NCI-H2171 treated with DMSO at 0.1 percent for 48 hours (cell line): ENCODE results near the gene TAF1A.
"Not testable (repeated sequence)": the region's sequence is repeated elsewhere in the genome, so short reads cannot be mapped to it uniquely, and the experiment has no call there.

Experiments used
- DNase-seq: peaks from one replicate; lab custom pipeline; 2025; lab: John Stamatoyannopoulos, UW

TAF1A gene

DNA sequence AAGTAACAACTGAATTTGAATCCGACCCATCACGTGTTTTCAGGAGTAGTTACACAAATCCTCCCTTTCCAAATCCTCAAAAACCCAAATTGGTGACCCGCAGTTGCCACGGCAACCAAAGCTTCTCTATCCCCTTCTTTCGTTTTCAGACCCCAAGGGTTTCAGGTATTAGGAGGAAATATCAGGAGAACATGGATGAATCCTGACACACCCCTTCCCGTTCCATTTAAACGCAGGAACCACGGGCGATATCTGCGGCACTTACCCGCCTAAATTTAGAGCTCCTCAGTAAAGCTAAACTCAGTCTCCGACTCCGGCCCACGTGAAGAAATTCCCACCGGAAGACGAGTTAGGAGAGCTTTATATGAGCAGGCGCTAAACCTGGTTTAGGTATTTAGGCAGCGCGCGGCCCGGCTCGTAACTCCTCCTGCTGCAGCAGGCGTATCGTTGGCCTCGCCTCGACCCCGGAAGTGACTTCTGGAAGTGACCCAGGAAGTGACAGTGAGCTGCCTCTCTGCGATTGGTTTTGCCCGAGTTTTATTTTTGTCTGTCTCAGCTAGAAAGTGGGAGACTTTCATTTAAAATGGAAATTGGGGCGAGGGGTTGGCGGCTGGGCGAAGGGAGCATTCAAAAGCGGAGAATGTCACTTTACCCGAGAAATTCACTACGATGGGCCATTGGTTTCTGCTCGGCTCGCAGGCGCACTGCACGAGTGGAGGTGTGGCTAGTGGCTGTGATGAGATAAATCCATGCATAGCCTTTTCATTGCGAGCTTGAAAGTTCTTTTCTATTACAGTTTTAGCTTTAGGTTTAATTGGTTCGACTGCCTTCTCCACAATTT lies at the start of gene TAF1A:
Gene TAF1A, minus strand, starts transcription at position 472 of the 841 bp plus-strand sequence.
- peak; percentile 94 for DNase-seq

DNA sequence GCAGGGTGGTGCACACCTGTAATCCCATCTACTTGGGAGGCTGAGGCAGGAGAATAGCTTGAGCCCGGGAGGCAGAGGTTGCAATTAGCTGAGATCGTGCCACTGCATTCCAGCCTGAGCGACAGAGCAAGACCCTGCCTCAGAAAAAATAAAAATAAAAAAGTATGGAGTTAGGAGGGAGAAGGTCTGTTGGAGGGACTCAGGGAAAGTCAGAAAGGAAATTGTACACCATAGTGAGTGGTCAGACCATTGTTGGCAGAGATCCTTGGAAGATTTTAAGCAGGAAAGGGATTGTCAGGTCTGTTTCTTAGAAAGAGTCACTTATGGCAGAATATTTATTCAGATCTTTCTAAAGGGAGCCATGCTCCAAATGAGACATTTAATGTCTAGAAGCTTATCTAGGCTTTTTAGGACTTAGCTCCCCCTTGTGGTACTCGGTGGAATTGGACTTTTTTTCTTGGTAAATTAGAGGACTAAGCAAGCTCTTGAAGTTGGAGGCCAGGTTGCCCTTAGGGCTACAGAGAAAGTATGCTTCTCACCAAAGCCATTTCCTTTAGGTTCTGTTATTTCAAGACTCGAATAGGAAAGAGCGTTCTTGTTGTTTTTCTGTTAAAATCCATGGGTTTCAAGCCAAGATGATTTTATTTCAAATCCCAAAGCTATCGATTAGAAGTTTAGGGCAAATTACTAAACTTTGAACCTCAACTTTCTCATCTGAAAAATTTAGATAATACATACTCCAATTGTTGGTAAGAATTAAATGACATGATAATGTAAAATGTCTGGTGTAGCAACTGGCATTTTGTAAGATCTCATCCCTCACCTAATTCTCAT lies 44.7 kb upstream of the TAF1A start:
- peak; percentile 81 for DNase-seq

DNA sequence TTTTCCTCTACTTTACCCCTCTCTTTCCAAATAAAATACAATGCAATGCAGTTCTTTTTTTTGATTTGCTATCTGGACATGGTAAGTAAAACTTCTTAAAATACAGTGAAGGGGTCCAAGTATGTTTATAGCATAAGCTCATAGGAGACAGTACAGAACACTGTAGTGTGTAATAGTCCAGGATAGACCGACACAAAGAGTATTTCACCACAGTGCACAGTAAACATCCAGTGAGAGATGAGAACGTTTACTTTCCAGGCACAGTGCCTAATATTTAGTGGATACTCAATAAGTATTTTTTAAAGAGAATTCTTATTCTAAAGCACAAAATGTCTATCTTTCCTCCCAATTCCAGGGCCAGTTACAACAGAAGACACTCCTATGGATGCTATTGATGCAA lies 43.0 kb upstream of the TAF1A start:
- no peak for DNase-seq

DNA sequence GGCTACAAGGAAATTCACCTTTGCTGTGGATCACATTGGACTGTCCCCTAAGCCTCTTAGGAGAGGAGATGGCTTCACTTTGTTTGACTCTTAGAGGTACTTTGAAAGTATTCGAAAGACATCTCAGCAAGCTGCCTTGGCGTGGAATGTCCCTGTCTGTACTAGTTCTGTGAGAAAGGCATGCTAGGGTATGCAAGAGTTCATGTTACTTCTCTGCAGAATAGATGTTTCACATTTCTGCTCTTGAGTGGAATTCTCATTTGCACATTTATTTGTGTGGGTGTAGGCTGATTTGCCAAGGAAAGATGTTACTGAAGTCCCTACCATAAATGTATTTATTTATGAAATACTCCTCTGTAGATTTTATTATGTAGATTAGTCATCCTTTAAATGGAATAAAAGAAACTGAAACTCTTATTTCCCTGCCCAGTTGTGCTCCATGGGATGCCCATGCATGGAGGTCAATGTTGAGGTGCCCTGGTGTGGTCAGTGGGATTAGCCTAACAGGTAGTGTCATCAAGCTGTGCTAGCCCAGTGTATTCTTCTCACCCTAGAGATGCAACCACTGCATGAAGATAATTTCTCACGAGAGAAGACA lies 42.0 kb upstream of the TAF1A start:
- DNase-seq = no peak

DNA sequence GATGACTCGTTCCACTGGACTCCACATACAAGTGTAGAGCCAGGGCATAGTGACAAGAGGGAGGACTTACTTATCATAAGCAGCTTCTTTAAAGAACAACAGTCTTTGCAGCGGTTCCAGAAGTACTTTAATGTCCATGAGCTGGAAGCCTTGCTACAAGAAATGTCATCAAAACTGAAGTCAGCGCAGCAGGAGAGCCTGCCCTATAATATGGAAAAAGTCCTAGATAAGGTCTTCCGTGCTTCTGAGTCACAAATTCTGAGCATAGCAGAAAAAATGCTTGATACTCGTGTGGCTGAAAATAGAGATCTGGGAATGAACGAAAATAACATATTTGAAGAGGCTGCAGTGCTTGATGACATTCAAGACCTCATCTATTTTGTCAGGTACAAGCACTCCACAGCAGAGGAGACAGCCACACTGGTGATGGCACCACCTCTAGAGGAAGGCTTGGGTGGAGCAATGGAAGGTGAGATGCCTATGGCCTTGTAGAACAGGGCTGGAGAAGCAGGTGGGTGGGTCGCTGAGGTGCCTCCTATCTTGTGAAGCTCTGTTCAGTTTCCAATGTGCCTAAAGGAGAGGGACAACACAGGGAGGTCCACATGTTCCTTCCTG lies 40.3 kb upstream of the TAF1A start:
- no peak for DNase-seq

DNA sequence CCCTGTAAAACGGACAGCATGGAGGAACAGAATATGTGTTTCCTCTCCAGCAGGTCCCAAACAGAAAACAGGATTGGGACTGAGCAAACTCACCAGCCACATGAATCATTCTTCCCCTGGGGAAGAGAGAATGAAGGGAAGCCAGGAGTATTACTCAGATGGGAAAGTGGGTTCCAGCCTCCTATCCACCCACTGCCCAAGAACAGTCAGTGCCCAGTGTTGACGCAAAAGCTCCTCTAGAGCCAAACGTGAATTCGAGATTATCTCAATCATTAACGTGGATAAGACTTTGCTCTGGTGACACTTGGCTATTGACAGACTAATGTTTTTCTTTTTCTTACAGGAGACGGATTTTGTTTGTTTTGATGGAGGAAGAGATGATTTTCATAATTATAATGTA lies 37.5 kb upstream of the TAF1A start:
- DNase-seq = no peak

DNA sequence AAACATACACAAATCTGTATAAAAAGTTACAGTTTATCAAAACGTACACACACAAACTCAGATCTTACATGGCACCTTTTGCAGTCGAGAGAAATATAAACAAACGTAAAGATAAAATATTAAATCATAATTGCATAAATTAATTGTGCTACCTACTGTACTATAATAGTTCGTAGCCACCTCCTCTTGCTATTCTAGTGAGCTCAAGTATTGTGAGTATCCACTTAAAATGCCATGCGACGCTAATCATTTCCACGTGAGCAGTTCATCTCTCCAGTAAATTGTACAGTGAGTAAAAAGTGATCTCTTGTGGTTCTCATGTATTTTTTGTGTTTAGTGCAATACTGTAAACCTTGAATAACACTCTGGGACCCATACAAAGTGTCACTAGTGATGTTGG lies 34.5 kb upstream of the TAF1A start:
- no peak for DNase-seq

DNA sequence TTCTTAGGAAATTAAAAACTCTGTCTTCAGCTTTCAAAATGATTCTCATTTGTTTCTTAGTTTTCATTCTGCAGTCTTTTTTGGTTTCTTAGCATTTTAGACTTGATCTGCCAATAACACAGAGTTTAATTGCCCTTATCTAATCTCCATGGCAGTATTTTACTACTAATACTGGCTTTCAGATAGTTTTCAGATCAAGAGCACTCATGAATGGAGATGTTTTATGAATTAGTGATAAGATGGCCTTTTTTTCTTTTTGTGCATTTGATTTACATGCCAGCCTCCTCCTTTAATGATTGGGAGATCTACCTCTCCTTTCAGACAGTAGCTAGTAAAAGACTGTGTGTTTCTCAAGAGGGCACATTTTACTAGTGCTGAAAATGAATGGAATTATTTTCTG lies 33.7 kb upstream of the TAF1A start:
- no peak for DNase-seq

DNA sequence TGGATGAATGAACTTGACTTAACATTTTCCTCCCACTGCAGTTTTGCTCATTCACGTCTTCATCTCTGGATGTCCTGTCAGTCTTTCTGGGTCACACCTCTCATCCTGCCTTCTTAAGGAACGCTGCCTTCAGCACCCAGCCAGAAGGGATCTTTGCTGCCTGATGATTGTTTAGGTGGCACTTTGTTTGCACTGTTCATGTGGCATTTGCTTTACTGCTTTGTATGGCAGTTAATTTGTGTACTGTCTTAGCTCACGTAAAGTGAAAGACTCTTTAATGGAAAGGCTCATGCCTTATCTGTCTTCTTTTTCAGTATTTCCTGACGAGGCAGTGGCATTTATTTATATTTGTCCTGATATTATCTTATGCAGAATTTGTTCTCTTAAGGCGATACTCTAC lies 33.0 kb upstream of the TAF1A start:
- no peak for DNase-seq

DNA sequence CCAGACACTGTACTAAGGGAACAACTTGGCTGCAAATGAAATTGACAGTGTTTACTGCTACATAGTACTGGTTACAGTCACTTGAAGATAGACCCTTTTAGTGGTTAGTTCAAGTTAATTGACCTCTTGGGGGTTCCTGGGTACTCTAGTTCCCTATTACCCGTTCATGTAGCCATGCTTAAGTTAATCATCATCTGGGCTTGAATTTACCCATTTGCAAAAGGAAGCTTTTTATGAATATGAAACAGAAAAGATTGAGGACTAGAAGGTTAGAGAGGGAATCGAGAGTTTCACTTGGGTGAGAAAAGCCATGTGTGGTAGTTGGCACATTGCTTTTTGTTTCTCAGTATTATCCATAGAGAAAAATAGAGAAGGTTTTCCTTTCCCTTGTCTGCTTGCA lies 30.8 kb upstream of the TAF1A start:
- DNase-seq = no peak

DNA sequence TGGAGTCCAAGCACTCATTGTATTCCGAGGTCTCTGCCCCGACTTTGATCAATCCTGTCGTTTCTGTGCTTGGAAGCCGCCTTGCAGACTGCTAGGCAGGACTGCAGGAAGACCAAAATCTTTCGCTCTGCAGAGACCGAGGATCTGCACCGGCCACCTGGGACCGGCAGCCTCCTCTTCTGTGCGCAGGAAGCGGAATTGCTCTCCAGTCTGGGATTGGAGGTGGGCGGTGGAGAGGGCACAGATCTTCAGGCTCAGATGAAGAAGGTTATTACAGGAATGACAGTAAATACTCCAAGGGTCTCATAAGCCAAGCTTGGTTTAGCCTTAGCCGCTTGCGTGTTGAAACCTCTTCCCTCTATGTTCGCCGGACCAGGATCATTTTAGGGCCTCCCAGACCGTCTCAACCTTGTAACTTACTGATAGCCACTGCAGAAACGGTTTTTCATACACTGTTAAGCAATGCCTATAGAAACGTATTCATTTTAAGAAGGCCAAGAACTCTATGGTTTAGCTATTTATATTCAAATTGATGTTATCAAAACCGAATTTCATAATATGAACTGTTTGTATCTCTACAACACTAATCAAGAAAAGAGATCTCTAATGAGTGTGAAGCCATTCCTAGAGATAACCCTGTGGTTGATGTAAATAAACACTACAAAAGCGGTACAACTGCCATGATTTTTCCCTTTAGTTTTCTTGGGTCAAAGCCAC lies 29.3 kb upstream of the TAF1A start:
- DNase-seq = no peak

DNA sequence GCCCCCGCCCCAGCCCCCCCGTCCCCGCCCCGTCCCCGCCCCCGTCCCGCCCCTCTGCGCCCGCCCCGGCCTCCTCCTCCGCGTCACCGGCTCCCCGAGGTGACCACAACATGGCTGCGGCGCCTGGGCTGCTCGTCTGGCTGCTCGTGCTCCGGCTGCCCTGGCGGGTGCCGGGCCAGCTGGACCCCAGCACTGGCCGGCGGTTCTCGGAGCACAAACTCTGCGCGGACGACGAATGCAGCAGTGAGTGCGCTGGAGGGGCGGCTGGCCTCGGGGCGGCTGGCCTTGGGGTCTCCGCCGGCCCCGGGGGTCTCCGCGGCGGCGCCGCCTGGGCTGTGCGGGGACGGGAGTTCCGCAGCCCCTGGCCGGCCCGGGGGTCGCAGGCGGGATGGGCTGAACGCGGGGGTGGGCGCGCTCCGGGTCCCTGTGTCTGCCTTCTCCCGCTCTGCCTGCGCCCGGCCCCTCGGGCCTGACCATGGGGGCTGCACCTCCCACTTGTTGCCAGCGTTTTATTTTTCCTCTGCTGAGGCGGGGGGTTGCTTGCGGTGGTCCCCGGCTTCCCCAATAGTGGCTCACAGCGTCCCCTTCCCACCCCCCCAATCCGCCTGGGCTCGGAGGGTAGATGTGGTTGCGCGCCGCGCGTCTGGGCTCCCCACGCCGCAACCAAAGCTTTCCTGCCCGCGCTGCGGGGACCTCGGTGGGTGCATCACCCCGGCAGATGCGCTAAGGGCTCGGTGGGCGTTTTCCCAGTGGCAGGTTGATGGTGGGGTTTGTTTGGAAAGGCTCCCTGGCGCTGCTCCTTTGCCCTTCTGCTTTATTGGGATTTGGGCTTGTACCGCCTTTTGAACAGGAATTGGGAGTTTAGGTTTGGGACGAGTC lies 28.5 kb upstream of the TAF1A start, which contains the start of gene MIA3:
Gene MIA3, plus strand, starts transcription at position 97 of the 879 bp plus-strand sequence. Its CDS starts 14 bp downstream, at position 111.
- DNase-seq = peak; percentile 72

DNA sequence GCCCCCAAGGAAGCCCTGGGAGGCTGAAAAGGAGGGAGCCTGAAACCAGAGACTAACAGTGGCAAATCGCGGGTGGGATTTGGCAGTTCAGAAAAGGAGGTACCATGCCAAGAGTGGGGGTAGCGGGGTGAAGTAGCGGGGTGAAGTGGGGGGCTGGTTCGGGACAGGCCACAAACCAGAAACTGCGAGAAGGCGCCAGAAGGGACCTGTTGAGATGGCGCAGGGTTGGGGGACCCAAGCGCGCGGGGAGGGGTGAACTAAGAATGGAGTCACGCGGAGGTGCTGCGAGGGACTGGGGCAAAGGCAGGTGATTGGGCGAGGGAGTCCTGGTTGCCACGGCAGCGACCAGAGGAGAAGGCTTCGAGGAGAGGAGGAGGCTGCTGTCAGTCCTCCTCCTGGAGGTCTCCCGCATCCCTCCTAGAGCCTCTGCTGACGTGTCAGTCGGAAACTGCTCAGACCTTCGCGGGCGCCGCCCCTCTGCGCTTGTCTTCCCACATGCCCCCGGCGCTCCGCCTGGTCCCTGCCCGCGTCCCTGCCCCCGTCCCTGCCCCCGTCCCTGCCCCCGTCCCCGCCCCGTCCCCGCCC lies 27.7 kb upstream of the TAF1A start:
- peak; percentile 97 for DNase-seq

DNA sequence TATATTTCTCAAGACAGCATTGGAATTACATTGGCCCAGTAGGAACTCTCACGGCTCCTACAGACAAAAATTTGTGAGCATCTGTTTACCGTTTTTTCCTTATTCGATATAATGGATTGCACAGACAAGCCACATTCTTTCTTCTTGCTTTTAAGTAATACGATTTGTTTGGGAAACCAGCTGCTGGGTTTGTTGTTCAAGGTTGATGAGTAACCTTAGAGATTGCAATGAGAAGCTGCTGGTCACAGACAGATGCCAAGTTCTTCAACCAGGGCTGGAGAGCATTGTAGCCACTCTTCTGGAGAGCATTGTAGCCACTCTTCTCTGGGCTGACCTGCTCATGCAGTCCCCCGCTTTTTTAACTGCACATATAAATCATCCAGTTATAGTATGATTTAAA lies 26.8 kb upstream of the TAF1A start:
- no peak for DNase-seq

DNA sequence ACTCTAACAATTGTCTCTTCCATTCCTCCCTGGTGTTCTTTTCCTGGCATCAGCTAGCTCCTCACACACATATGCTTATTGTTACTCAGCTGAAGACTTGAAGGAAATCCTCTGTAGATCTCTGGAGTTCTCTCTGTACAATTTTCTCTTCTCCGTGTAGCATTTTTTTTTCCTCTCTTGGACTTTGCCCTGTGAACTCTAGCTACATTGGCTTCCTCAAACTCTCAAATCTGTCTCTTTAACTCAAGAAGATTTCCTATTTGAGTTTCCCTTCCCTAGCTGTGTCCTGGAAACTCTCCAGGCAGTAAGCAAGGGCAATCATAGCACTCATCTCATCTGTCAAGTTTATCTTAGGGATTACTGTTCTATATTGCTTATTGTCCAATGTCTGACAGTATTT lies 23.9 kb upstream of the TAF1A start:
- no peak for DNase-seq

DNA sequence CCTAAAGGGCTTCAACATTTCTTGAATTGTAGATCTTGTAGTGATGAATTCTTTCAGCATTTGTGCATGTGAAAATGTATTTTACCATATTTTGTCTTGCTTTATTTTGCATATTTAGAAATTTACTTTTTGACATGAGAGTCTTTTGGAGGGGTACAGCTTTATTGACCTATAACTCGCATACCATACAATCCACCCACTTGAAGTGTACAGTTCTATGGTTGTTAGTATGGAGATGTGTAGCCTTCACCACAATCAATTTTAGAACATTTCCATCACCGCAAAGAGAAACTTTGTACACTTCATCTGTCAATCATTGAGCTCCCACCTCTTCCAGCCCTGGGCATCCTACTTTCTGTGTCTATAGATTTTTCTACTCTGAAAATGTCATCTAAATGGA lies 21.0 kb upstream of the TAF1A start:
- DNase-seq = no peak

DNA sequence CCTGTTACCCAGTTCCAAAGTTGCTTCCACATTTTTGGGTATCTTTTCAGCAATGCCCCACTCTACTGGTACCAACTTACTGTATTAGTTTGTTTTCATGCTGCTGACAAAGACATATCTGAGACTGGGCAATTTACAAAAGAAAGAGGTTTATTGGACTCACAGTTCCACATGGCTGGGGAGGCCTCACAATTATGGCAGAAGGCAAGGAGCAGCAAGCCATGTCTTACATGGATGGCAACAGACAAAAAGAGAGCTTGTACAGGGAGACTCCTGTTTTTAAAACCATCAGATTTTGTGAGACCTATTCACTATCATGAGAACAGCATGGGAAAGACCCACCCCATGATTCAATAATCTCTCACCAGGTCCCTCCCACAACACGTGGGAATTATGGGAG lies 19.4 kb upstream of the TAF1A start:
- DNase-seq = not testable (repeated sequence)

DNA sequence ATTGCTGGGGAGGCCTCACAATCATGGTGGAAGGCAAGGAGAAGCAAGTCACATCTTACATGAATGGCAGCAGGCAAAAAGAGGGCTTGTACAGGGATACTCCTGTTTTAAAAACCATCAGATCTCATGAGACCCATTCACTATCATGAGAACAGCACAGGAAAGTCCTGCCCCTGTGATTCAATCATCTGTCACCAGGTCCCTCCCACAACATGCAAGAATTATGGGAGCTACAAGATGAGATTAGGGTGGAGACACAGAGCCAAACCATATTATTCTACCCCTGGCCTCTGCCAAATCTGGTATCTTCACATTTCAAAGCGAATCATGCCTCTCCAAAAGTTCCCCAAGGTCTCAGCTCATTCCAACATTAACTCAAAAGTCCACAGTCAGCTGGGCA lies 17.0 kb upstream of the TAF1A start:
- DNase-seq = no peak

DNA sequence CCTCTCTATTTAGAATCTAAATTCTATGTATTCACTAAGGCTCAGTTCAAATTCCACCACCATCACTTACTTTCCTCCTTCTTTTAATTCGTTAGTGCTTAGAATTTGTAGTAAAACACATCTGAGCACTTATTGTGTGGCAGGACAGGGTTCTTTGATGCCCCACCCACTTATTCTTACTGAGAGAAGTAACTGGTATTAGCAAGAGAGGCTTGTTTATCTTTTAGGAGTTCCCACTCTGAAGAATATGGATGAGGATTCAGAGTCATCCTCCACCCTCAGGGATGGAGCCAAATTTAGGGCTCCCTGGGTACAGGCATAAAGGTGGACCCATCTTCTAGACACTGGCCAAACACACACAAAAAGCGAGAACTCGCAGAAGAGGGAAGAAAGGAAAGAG lies 11.5 kb upstream of the TAF1A start:
- DNase-seq = no peak

DNA sequence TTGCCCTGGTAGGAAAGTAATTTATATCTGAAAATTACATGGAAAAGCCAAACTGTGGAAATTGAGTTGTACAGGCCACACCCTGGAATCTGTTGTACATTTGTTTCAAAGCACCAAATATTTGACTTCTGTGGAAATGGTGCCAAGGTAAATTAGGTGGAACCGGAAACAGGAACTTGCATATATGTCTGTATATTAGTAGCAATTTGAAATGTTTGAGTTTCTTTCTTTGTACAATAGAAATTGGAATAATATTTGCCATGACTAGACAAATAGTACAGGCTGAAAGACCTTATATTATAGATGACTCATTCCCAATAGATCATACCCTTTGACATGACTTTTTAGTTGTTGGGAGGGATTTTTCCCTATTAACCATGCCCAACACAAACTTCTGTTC lies 10.5 kb upstream of the TAF1A start:
- no peak for DNase-seq
